Spleen (tissue), 7 donors: ENCODE results near the gene LSG1.

Source experiments
- POLR2A ChIP-seq, 3 donors: fragments of 450-650 bp; IDR thresholded peaks; one replicate each; pipeline ENCODE4 v1.5.1; 2017; ENCODE audit warnings: antibody characterized with exemption in 3 of 3, mild to moderate bottlenecking in 1 of 3
- TF ChIP-seq, protein P1 (sequence below), 11 experiments: fragments of 200-600 bp in 7 of 11; fragments of 450-650 bp in 4 of 11; sonication (generic) in 4 of 11; IDR thresholded peaks in 8 of 11; conservative IDR thresholded peaks in 3 of 11; 1 replicate in 7 of 11; 2 replicates in 4 of 11; pipeline versions ENCODE4 v1.4.0 to v1.8.0; 2016 to 2021; ENCODE audit warnings: antibody characterized with exemption in 11 of 11, inconsistent platforms in 4 of 11, mild to moderate bottlenecking in 1 of 11
- donor health status: DM: no; HTN: no; CAD: no; lungs with moderate emphysema.
- donor health status: DM: no; HTN: no; CAD: no.
- donor health status: DM: no; HTN: no; CAD: no.

DNA sequence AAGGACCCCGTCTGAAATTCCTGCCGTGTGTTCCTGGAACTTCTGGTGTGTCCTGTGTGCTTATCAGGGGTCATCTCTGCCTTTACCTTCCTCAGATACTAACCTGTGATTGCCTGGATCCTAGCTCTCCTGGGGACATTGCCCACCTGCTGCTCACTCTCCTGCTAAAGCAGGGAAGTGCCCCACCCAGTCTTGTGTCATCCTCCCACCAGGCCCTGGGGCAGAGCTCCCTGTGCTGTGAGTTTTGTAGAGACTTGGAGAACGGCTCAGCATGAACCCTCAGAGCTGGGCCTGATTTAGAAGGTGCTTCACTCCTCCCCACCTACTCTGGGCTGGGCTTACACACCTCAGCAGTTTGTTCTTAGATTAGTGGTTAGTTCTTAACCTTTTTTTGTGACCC, 34.9 kb downstream of the LSG1 start:
- TF ChIP-seq, protein P1, sequence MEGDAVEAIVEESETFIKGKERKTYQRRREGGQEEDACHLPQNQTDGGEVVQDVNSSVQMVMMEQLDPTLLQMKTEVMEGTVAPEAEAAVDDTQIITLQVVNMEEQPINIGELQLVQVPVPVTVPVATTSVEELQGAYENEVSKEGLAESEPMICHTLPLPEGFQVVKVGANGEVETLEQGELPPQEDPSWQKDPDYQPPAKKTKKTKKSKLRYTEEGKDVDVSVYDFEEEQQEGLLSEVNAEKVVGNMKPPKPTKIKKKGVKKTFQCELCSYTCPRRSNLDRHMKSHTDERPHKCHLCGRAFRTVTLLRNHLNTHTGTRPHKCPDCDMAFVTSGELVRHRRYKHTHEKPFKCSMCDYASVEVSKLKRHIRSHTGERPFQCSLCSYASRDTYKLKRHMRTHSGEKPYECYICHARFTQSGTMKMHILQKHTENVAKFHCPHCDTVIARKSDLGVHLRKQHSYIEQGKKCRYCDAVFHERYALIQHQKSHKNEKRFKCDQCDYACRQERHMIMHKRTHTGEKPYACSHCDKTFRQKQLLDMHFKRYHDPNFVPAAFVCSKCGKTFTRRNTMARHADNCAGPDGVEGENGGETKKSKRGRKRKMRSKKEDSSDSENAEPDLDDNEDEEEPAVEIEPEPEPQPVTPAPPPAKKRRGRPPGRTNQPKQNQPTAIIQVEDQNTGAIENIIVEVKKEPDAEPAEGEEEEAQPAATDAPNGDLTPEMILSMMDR (IDR thresholded peaks at IDR 0.05 in 8 of 11, conservative IDR thresholded peaks at IDR 0.05 in 3 of 11): no peak
- TF ChIP-seq POLR2A (IDR thresholded peaks at IDR 0.05): no peak
